ENCODE results near the gene GRID2IP.

GRCh38 chr7:6451224-6451705 lies 100.0 kb downstream of the GRID2IP start:
- TF ChIP-seq ESRRA (CRISPR knock-in tag; IDR thresholded peaks at IDR 0.05; ENCODE audit: borderline replicate concordance) (no peak), STAT6 (CRISPR knock-in tag; conservative IDR thresholded peaks at IDR 0.05; ENCODE audit: low read depth) (no peak), MXD4 (CRISPR knock-in tag; IDR thresholded peaks at IDR 0.05; ENCODE audit: borderline replicate concordance) (no peak), JUN (CRISPR knock-in tag; IDR thresholded peaks at IDR 0.05) (no peak), ATF3 (CRISPR knock-in tag; conservative IDR thresholded peaks at IDR 0.05) (no peak), TP53 (CRISPR knock-in tag; IDR thresholded peaks at IDR 0.05) (no peak), ZNF423 (CRISPR knock-in tag; IDR thresholded peaks at IDR 0.05) (no peak)
- TF ChIP-seq, protein P1, sequence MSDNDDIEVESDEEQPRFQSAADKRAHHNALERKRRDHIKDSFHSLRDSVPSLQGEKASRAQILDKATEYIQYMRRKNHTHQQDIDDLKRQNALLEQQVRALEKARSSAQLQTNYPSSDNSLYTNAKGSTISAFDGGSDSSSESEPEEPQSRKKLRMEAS (CRISPR knock-in tag; IDR thresholded peaks at IDR 0.05) = no peak
- TF ChIP-seq, protein P2, sequence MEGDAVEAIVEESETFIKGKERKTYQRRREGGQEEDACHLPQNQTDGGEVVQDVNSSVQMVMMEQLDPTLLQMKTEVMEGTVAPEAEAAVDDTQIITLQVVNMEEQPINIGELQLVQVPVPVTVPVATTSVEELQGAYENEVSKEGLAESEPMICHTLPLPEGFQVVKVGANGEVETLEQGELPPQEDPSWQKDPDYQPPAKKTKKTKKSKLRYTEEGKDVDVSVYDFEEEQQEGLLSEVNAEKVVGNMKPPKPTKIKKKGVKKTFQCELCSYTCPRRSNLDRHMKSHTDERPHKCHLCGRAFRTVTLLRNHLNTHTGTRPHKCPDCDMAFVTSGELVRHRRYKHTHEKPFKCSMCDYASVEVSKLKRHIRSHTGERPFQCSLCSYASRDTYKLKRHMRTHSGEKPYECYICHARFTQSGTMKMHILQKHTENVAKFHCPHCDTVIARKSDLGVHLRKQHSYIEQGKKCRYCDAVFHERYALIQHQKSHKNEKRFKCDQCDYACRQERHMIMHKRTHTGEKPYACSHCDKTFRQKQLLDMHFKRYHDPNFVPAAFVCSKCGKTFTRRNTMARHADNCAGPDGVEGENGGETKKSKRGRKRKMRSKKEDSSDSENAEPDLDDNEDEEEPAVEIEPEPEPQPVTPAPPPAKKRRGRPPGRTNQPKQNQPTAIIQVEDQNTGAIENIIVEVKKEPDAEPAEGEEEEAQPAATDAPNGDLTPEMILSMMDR (IDR thresholded peaks at IDR 0.05) = no peak
- TF ChIP-seq, protein P3, sequence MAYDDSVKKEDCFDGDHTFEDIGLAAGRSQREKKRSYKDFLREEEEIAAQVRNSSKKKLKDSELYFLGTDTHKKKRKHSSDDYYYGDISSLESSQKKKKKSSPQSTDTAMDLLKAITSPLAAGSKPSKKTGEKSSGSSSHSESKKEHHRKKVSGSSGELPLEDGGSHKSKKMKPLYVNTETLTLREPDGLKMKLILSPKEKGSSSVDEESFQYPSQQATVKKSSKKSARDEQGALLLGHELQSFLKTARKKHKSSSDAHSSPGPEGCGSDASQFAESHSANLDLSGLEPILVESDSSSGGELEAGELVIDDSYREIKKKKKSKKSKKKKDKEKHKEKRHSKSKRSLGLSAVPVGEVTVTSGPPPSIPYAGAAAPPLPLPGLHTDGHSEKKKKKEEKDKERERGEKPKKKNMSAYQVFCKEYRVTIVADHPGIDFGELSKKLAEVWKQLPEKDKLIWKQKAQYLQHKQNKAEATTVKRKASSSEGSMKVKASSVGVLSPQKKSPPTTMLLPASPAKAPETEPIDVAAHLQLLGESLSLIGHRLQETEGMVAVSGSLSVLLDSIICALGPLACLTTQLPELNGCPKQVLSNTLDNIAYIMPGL (CRISPR knock-in tag; IDR thresholded peaks at IDR 0.05) = no peak

Measured in WTC11 (cell line).